Fibroblast of lung (primary cell): Measurements from ENCODE around the gene ZBTB7C.

ENCODE experiments used
- CTCF ChIP-seq, 2 donors: IDR thresholded peaks in 1 of 2; conservative IDR thresholded peaks in 1 of 2; 1 replicate in 1 of 2; 2 replicates in 1 of 2; pipeline ENCODE4 v1.5.1; 2011 to 2012; ENCODE audit warnings: low read length in 2 of 2, control low read depth in 1 of 2, inconsistent platforms in 1 of 2, low read depth in 1 of 2, mild to moderate bottlenecking in 1 of 2
- EZH2 ChIP-seq: IDR thresholded peaks from 2 replicates; pipeline ENCODE4 v1.5.1; 2012; ENCODE audit warnings: low read length, control low read depth, mild to moderate bottlenecking; ENCODE audit errors: missing control alignments

DNA sequence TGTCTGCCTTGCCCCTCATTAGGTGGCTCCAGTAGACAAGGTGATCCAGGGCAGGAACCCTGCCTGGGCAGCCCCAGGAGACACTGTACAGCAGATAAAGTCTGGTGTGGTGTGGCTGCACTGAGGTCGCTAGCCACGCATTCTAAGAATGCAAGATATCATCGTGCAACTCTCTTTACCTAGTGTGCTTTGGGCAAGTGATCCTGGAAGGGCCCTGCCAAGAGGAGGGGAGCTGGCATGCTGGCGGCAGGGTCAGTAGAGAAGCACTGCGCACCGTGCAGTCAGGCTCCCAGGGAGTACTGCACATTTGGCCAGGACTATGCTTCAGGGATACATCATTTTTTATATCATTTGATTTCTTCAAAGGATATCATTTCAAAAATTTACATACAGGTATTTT lies 283.5 kb downstream of the ZBTB7C start:
- TF ChIP-seq CTCF (conservative IDR thresholded peaks at IDR 0.05 in 1 of 2, IDR thresholded peaks at IDR 0.05 in 1 of 2; ENCODE audit: low read depth in 1 of 2, low read length in 2 of 2) (no peak), EZH2 (no peak)
